CD8-positive, alpha-beta memory T cell (primary cell): Measurements from ENCODE around the gene ZSCAN20. TPM values are rescaled to one million over a fixed set of nuclear protein-coding genes. Genes with fewer than 3 reads are reported as not detected.

Experiments used
- CTCF ChIA-PET: fragments of 350-600 bp; sonication (Branson Sonifier 250); formaldehyde crosslinking; loops from one replicate; lab custom pipeline; 2021; ENCODE audit warnings: antibody characterized with exemption; lab: Charles Lee
- POLR2A ChIA-PET: fragments of 350-600 bp; sonication (Branson Sonifier 250); formaldehyde crosslinking; loops from one replicate; lab custom pipeline; 2021; ENCODE audit warnings: antibody characterized with exemption; lab: Charles Lee
- DNase-seq, 5 donors: peaks; one replicate each; pipeline versions ENCODE4 v3.0.0 to v3.0.0-alpha.2; 2020 to 2022; ENCODE audit warnings: mixed read lengths in 1 of 5
- H3K27ac ChIP-seq: one replicate; pipeline ENCODE4 v1.7.0; 2013; ENCODE audit warnings: low read depth, mild to moderate bottlenecking, low read length, moderate library complexity
- H3K27me3 ChIP-seq: 2 replicates; pipeline ENCODE4 v1.7.0; 2013; ENCODE audit warnings: low read length, mild to moderate bottlenecking; ENCODE audit not compliant: insufficient read depth, poor library complexity, severe bottlenecking
- H3K36me3 ChIP-seq: 2 replicates; pipeline ENCODE4 v1.7.0; 2013; ENCODE audit warnings: mild to moderate bottlenecking, low read length, moderate library complexity; ENCODE audit not compliant: insufficient read depth
- H3K4me1 ChIP-seq: 2 replicates; pipeline ENCODE4 v1.7.0; 2013; ENCODE audit warnings: mild to moderate bottlenecking, low read length, moderate library complexity; ENCODE audit not compliant: insufficient read depth
- H3K4me3 ChIP-seq: 2 replicates; pipeline ENCODE4 v1.7.0; 2013; ENCODE audit warnings: mild to moderate bottlenecking, low read length
- H3K9me3 ChIP-seq: 2 replicates; pipeline ENCODE4 v1.7.0; 2013; ENCODE audit warnings: mild to moderate bottlenecking, low read length
- H3K27ac Mint-ChIP-seq, 8 donors: one replicate each; pipeline ENCODE4 v1.8.0; 2020 to 2021; ENCODE audit warnings: mixed read lengths in 8 of 8, mild to moderate bottlenecking in 6 of 8, inconsistent platforms in 3 of 8, moderate library complexity in 3 of 8
- H3K27me3 Mint-ChIP-seq, 2 donors: one replicate each; pipeline ENCODE4 v1.8.0; 2020 to 2021; ENCODE audit warnings: mixed read lengths in 2 of 2, mild to moderate bottlenecking in 1 of 2, moderate library complexity in 1 of 2
- H3K36me3 Mint-ChIP-seq, 3 donors: one replicate each; pipeline ENCODE4 v1.8.0; 2020 to 2021; ENCODE audit warnings: mixed read lengths in 3 of 3, inconsistent platforms in 1 of 3, mild to moderate bottlenecking in 1 of 3
- H3K4me1 Mint-ChIP-seq, 3 donors: one replicate each; pipeline ENCODE4 v1.8.0; 2020 to 2021; ENCODE audit warnings: mixed read lengths in 3 of 3, inconsistent platforms in 1 of 3, mild to moderate bottlenecking in 1 of 3
- H3K4me3 Mint-ChIP-seq, 7 donors: one replicate each; pipeline ENCODE4 v1.8.0; 2020 to 2021; ENCODE audit warnings: mixed read lengths in 7 of 7, mild to moderate bottlenecking in 6 of 7, moderate library complexity in 4 of 7, inconsistent platforms in 2 of 7
- H3K9me3 Mint-ChIP-seq, 5 donors: one replicate each; pipeline ENCODE4 v1.8.0; 2020 to 2022; ENCODE audit warnings: mixed read lengths in 5 of 5, mild to moderate bottlenecking in 3 of 5, moderate library complexity in 2 of 5, inconsistent platforms in 1 of 5
- polyA plus RNA-seq: library from polyadenylated mRNA; unstranded; fragments of 300-500 nt; fragmentation: Illumina TruSeq; gene quantifications from one replicate; pipeline ENCODE4 v1.2.3, GENCODE V29; 2021
- total RNA-seq, 2 experiments: library from RNA; stranded (reverse); gene quantifications; one replicate each; pipeline ENCODE4 v1.2.3, GENCODE V29; 2021

ZSCAN20 gene
- total and polyA plus RNA-seq, 3 experiments from 2014 or later: 1.4 to 3.6 (median 3.3) TPM

- H3K27ac ChIP-seq: no peak overlapping the region
- H3K36me3 Mint-ChIP-seq: no peaks in the 10 kb centered on the region
- H3K4me3 ChIP-seq: no peak overlapping the region
- H3K27me3 ChIP-seq: no peaks in the 10 kb centered on the region
- no peak overlapping the region for H3K4me3 Mint-ChIP-seq
- ChIA-PET CTCF (no interaction called here), POLR2A (no interaction called here)
- H3K9me3 ChIP-seq: no peaks in the 10 kb centered on the region
- H3K9me3 Mint-ChIP-seq: peaks cover 0 to 3% (median 0%) of the 10 kb centered on the region in 5 donors
- no peaks in the 10 kb centered on the region for H3K36me3 ChIP-seq
- no peaks in the 10 kb centered on the region for H3K4me1 ChIP-seq
- peaks cover 11 to 37% of the 10 kb centered on the region in 2 donors for H3K27me3 Mint-ChIP-seq
- H3K27ac Mint-ChIP-seq: no peak overlapping the region
- H3K4me1 Mint-ChIP-seq: no peaks in the 10 kb centered on the region
- no peak for DNase-seq
Measured at GRCh38 chr1:33512226-33513011, 40.0 kb downstream of the ZSCAN20 start.

GRCh38 chr1:33515112-33515511, 42.7 kb downstream of the ZSCAN20 start:
- no peaks in the 10 kb centered on the region for H3K27me3 ChIP-seq
- no peaks in the 10 kb centered on the region for H3K4me1 Mint-ChIP-seq
- no peak overlapping the region for H3K27ac Mint-ChIP-seq
- H3K27ac ChIP-seq: no peak overlapping the region
- H3K36me3 Mint-ChIP-seq: no peaks in the 10 kb centered on the region
- POLR2A ChIA-PET: no interaction called here
- H3K27me3 Mint-ChIP-seq: peaks cover 14 to 53% of the 10 kb centered on the region in 2 donors
- no peak overlapping the region for H3K4me3 Mint-ChIP-seq
- no peak for DNase-seq
- peaks cover 0 to 3% (median 0%) of the 10 kb centered on the region in 5 donors for H3K9me3 Mint-ChIP-seq
- CTCF ChIA-PET: no interaction called here
- H3K4me1 ChIP-seq: no peaks in the 10 kb centered on the region
- no peaks in the 10 kb centered on the region for H3K36me3 ChIP-seq
- H3K4me3 ChIP-seq: no peak overlapping the region
- H3K9me3 ChIP-seq: no peaks in the 10 kb centered on the region

- Mint-ChIP-seq H3K9me3 (no peaks in the 10 kb centered on the region), H3K4me3 (no peak overlapping the region), H3K36me3 (no peaks in the 10 kb centered on the region), H3K4me1 (no peaks in the 10 kb centered on the region), H3K27me3 (peaks cover 16 to 52% of the 10 kb centered on the region in 2 donors), H3K27ac (peak overlapping the region in 2 of 8 donors; percentile 40 to 45)
- no peaks in the 10 kb centered on the region for H3K36me3 ChIP-seq
- H3K9me3 ChIP-seq: no peaks in the 10 kb centered on the region
- no peaks in the 10 kb centered on the region for H3K27me3 ChIP-seq
- H3K4me3 ChIP-seq: no peak overlapping the region
- H3K4me1 ChIP-seq: no peaks in the 10 kb centered on the region
- no peak overlapping the region for H3K27ac ChIP-seq
- DNase-seq: no peak
- POLR2A ChIA-PET: no interaction called here
- CTCF ChIA-PET: no interaction called here
Measured at GRCh38 chr1:33515607-33516006, 43.2 kb downstream of the ZSCAN20 start.

- peaks cover 16 to 52% of the 10 kb centered on the region in 2 donors for H3K27me3 Mint-ChIP-seq
- no peaks in the 10 kb centered on the region for H3K4me1 Mint-ChIP-seq
- no peaks in the 10 kb centered on the region for H3K9me3 Mint-ChIP-seq
- no peak overlapping the region for H3K4me3 ChIP-seq
- no peaks in the 10 kb centered on the region for H3K4me1 ChIP-seq
- no peaks in the 10 kb centered on the region for H3K36me3 Mint-ChIP-seq
- H3K27ac ChIP-seq: no peak overlapping the region
- no peak for DNase-seq
- no peak overlapping the region for H3K4me3 Mint-ChIP-seq
- no peak overlapping the region for H3K27ac Mint-ChIP-seq
- ChIA-PET CTCF (no interaction called here), POLR2A (no interaction called here)
- H3K27me3 ChIP-seq: no peaks in the 10 kb centered on the region
- H3K9me3 ChIP-seq: no peaks in the 10 kb centered on the region
- no peaks in the 10 kb centered on the region for H3K36me3 ChIP-seq
Measured at GRCh38 chr1:33516428-33516827, 44.0 kb downstream of the ZSCAN20 start.

GRCh38 chr1:33516891-33517567, 44.6 kb downstream of the ZSCAN20 start:
- POLR2A ChIA-PET: no interaction called here
- Mint-ChIP-seq H3K4me3 (no peak overlapping the region), H3K9me3 (no peaks in the 10 kb centered on the region), H3K27ac (no peak overlapping the region), H3K27me3 (peaks cover 16 to 53% of the 10 kb centered on the region in 2 donors), H3K4me1 (no peaks in the 10 kb centered on the region), H3K36me3 (no peaks in the 10 kb centered on the region)
- Histone ChIP-seq H3K9me3 (no peaks in the 10 kb centered on the region), H3K27me3 (no peaks in the 10 kb centered on the region), H3K27ac (no peak overlapping the region), H3K36me3 (no peaks in the 10 kb centered on the region), H3K4me1 (no peaks in the 10 kb centered on the region), H3K4me3 (no peak overlapping the region)
- CTCF ChIA-PET: no interaction called here
- DNase-seq: no peak

GRCh38 chr1:33517596-33518250, 45.3 kb downstream of the ZSCAN20 start:
- CTCF ChIA-PET: no interaction called here

GRCh38 chr1:33519240-33519884, 46.9 kb downstream of the ZSCAN20 start:
- H3K27me3 Mint-ChIP-seq: peaks cover 23 to 65% of the 10 kb centered on the region in 2 donors
- POLR2A ChIA-PET: no interaction called here
- no peaks in the 10 kb centered on the region for H3K27me3 ChIP-seq
- CTCF ChIA-PET: no interaction called here
- no peaks in the 10 kb centered on the region for H3K4me1 ChIP-seq
- H3K4me3 ChIP-seq: no peak overlapping the region
- H3K36me3 ChIP-seq: no peaks in the 10 kb centered on the region
- H3K9me3 Mint-ChIP-seq: no peaks in the 10 kb centered on the region
- H3K27ac ChIP-seq: no peak overlapping the region
- H3K9me3 ChIP-seq: no peaks in the 10 kb centered on the region
- no peaks in the 10 kb centered on the region for H3K4me1 Mint-ChIP-seq
- no peaks in the 10 kb centered on the region for H3K36me3 Mint-ChIP-seq
- no peak for DNase-seq
- H3K4me3 Mint-ChIP-seq: no peak overlapping the region
- no peak overlapping the region for H3K27ac Mint-ChIP-seq

More at GRCh38 chr1:33517596-33518250, 45.3 kb downstream of the ZSCAN20 start:
- no peak overlapping the region for H3K4me3 Mint-ChIP-seq
- Histone ChIP-seq H3K27me3 (no peaks in the 10 kb centered on the region), H3K4me3 (no peak overlapping the region), H3K36me3 (no peaks in the 10 kb centered on the region), H3K4me1 (no peaks in the 10 kb centered on the region), H3K27ac (no peak overlapping the region), H3K9me3 (no peaks in the 10 kb centered on the region)
- H3K36me3 Mint-ChIP-seq: no peaks in the 10 kb centered on the region
- DNase-seq: no peak
- no peak overlapping the region for H3K27ac Mint-ChIP-seq
- no peaks in the 10 kb centered on the region for H3K4me1 Mint-ChIP-seq
- POLR2A ChIA-PET: no interaction called here
- H3K27me3 Mint-ChIP-seq: peaks cover 22 to 59% of the 10 kb centered on the region in 2 donors
- no peaks in the 10 kb centered on the region for H3K9me3 Mint-ChIP-seq

GRCh38 chr1:33524586-33524985, 52.1 kb downstream of the ZSCAN20 start:
- no peaks in the 10 kb centered on the region for H3K36me3 Mint-ChIP-seq
- H3K4me1 Mint-ChIP-seq: no peaks in the 10 kb centered on the region
- Histone ChIP-seq H3K4me1 (no peaks in the 10 kb centered on the region), H3K9me3 (no peaks in the 10 kb centered on the region), H3K36me3 (no peaks in the 10 kb centered on the region), H3K27ac (no peak overlapping the region), H3K4me3 (no peak overlapping the region), H3K27me3 (no peaks in the 10 kb centered on the region)
- no peak overlapping the region for H3K27ac Mint-ChIP-seq
- CTCF ChIA-PET: no interaction called here
- no peaks in the 10 kb centered on the region for H3K9me3 Mint-ChIP-seq
- peaks cover 12 to 48% of the 10 kb centered on the region in 2 donors for H3K27me3 Mint-ChIP-seq
- H3K4me3 Mint-ChIP-seq: no peak overlapping the region
- DNase-seq: no peak
- POLR2A ChIA-PET: no interaction called here
